Body of pancreas (tissue), 4 donors: ENCODE results near the gene IKZF2.

Experiments used
- CTCF ChIP-seq, 7 experiments: fragments of 450-650 bp in 4 of 7; fragments of 200-600 bp in 3 of 7; sonication (generic) in 3 of 7; IDR thresholded peaks; one replicate each; pipeline ENCODE4 v1.5.1; 2016 to 2019; ENCODE audit warnings: antibody characterized with exemption in 7 of 7
- POLR2A ChIP-seq, 3 donors: fragments of 450-650 bp; IDR thresholded peaks; one replicate each; pipeline ENCODE4 v1.6.1; 2016; ENCODE audit warnings: antibody characterized with exemption in 3 of 3, mild to moderate bottlenecking in 2 of 3

GRCh38 chr2:213189001-213189899, 37.8 kb upstream of the IKZF2 start:
- no peak for TF ChIP-seq CTCF (IDR thresholded peaks at IDR 0.05)
- no peak for TF ChIP-seq POLR2A (IDR thresholded peaks at IDR 0.05)
